OCI-LY7 (cell line): Measurements from ENCODE around the gene CCHCR1. TPM values are rescaled to one million over a fixed set of nuclear protein-coding genes. Genes with fewer than 3 reads are reported as not detected.
A peak's percentile ranks its signal among the peaks of the same experiment; 100 is the strongest.

Experiments
- Bru-seq: library from RNA; stranded (reverse); fragments of 400-500 nt; gene quantifications from one replicate; lab custom pipeline; 2021; lab: Mats Ljungman, UMichigan
- BruChase-seq, 2 experiments: library from RNA; stranded (reverse); fragments of 400-500 nt; gene quantifications; one replicate each; lab custom pipeline; 2021; lab: Mats Ljungman, UMichigan
- BruUV-seq: library from RNA; stranded (reverse); fragments of 400-500 nt; replicated peaks from 2 replicates; lab custom pipeline; 2021; lab: Mats Ljungman, UMichigan
- CTCF ChIA-PET: fragments of 300-600 bp; sonication (Branson Sonifier 250); formaldehyde crosslinking; loops from one replicate; lab custom pipeline; 2022; ENCODE audit warnings: antibody characterized with exemption; ENCODE audit not compliant: unreplicated experiment; lab: Charles Lee
- POLR2A ChIA-PET: fragments of 300-600 bp; sonication (Branson Sonifier 250); formaldehyde crosslinking; loops from one replicate; lab custom pipeline; 2022; ENCODE audit warnings: antibody characterized with exemption; lab: Charles Lee
- DNase-seq: peaks from one replicate; pipeline ENCODE4 v3.0.0-alpha.2; 2015; ENCODE audit warnings: low spot score
- H2AFZ ChIP-seq: fragments of 200-600 bp; sonication (generic), shearing (Covaris generic); 2 replicates; pipeline ENCODE4 v1.6.1; 2014; ENCODE audit warnings: mild to moderate bottlenecking, antibody characterized with exemption, low read length, moderate library complexity
- H3K27ac ChIP-seq: fragments of 200-600 bp; sonication (generic); 2 replicates; pipeline ENCODE4 v1.5.1; 2014; ENCODE audit warnings: mixed run types, low read depth, mild to moderate bottlenecking, moderate library complexity, low read length, inconsistent platforms; ENCODE audit not compliant: poor library complexity, severe bottlenecking
- H3K36me3 ChIP-seq: fragments of 200-600 bp; sonication (generic); 2 replicates; pipeline ENCODE4 v1.6.1; 2014; ENCODE audit warnings: mild to moderate bottlenecking, antibody characterized with exemption, low read length, moderate library complexity, mixed read lengths; ENCODE audit not compliant: insufficient read depth
- H3K4me1 ChIP-seq: fragments of 200-600 bp; sonication (generic); 2 replicates; pipeline ENCODE4 v1.5.1; 2014; ENCODE audit warnings: mild to moderate bottlenecking, low read length; ENCODE audit not compliant: insufficient read depth, poor library complexity, severe bottlenecking
- H3K4me2 ChIP-seq: fragments of 200-600 bp; sonication (generic); 2 replicates; pipeline ENCODE4 v1.6.1; 2014; ENCODE audit warnings: mild to moderate bottlenecking, low read length
- H3K4me3 ChIP-seq: fragments of 200-600 bp; sonication (generic); 2 replicates; pipeline ENCODE4 v1.5.1; 2014; ENCODE audit warnings: mild to moderate bottlenecking, low read depth, low read length; ENCODE audit not compliant: poor library complexity, severe bottlenecking
- H3K79me2 ChIP-seq: fragments of 200-600 bp; sonication (generic); 2 replicates; pipeline ENCODE4 v1.6.1; 2016; ENCODE audit warnings: low read depth, mild to moderate bottlenecking, low read length, moderate library complexity, mixed read lengths; ENCODE audit not compliant: insufficient read depth
- H3K9me2 ChIP-seq: fragments of 200-600 bp; sonication (generic); 2 replicates; pipeline ENCODE4 v1.6.1; 2016; ENCODE audit warnings: mild to moderate bottlenecking, low read length, mixed read lengths; ENCODE audit not compliant: insufficient read depth
- H3K9me3 ChIP-seq: fragments of 200-600 bp; sonication (generic); 2 replicates; pipeline ENCODE4 v1.6.1; 2014; ENCODE audit warnings: mild to moderate bottlenecking, mixed run types, low read length, mixed read lengths
- H4K20me1 ChIP-seq: fragments of 200-600 bp; sonication (generic); 2 replicates; pipeline ENCODE4 v1.6.1; 2014; ENCODE audit warnings: mild to moderate bottlenecking, antibody characterized with exemption, low read length, moderate library complexity, mixed read lengths; ENCODE audit not compliant: insufficient read depth
- EZH2phosphoT487 ChIP-seq: fragments of 200-600 bp; sonication (generic); IDR thresholded peaks from 2 replicates; pipeline ENCODE4 v1.6.1; 2018; ENCODE audit warnings: low read depth, borderline replicate concordance, mild to moderate bottlenecking, mixed run types, antibody characterized with exemption, low read length, moderate library complexity, mixed read lengths
- intact Hi-C: fragments of 100-400 bp; cut with micrococcal nuclease; formaldehyde crosslinking; loops from one replicate; pipeline ENCODE4 v1.10.0; 2022; ENCODE audit not compliant: unreplicated experiment
- long read RNA-seq: library from polyadenylated mRNA; stranded (forward); transcript quantifications from one replicate; pipeline ENCODE4 v2.0.0, GENCODE V29; 2022
- total RNA-seq, 2 experiments: library from RNA; depleted of rRNA in 1 of 2; stranded (reverse); fragments of >200 nt in 1 of 2; shearing (Covaris generic) in 1 of 2; gene quantifications; 2 replicates each; pipeline ENCODE4 v1.2.3, GENCODE V29; 2014 to 2022
- TF ChIP-seq, protein P1 (sequence below): fragments of 200-600 bp; sonication (generic); conservative IDR thresholded peaks from 2 replicates; pipeline ENCODE4 v1.5.1; 2014; ENCODE audit warnings: mild to moderate bottlenecking, antibody characterized with exemption, low read length, moderate library complexity, mixed read lengths

The CCHCR1 gene, protein sequence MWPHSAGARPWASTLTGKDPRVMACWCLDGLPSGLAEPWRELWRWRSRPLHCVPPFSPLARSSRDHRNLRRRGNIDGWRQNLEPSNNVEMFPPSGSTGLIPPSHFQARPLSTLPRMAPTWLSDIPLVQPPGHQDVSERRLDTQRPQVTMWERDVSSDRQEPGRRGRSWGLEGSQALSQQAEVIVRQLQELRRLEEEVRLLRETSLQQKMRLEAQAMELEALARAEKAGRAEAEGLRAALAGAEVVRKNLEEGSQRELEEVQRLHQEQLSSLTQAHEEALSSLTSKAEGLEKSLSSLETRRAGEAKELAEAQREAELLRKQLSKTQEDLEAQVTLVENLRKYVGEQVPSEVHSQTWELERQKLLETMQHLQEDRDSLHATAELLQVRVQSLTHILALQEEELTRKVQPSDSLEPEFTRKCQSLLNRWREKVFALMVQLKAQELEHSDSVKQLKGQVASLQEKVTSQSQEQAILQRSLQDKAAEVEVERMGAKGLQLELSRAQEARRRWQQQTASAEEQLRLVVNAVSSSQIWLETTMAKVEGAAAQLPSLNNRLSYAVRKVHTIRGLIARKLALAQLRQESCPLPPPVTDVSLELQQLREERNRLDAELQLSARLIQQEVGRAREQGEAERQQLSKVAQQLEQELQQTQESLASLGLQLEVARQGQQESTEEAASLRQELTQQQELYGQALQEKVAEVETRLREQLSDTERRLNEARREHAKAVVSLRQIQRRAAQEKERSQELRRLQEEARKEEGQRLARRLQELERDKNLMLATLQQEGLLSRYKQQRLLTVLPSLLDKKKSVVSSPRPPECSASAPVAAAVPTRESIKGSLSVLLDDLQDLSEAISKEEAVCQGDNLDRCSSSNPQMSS
- total RNA-seq (2014; rRNA removed; shearing (Covaris generic)) (23.9 and 33.0 TPM in 2 replicates), total RNA-seq (2022) (31.5 and 33.0 TPM in 2 replicates), Bru-seq, nascent RNA (percentile 49 among the genes with signal in this experiment), BruChase-seq, experiment 1, labeled RNA remaining after a 6-hour chase (percentile 50 among the genes with signal in this experiment), BruChase-seq, experiment 2, labeled RNA remaining after a 2-hour chase (percentile 51 among the genes with signal in this experiment)
- long read RNA-seq, transcript CCHCR1-201 (18 exons, 2,625 nt), result major isoform, 8 of 43 reads
- long read RNA-seq, partial matches to known transcripts, result 10 of 43 reads
- long read RNA-seq, other reads (novel, unspliced or antisense), result 25 of 43 reads

DNA sequence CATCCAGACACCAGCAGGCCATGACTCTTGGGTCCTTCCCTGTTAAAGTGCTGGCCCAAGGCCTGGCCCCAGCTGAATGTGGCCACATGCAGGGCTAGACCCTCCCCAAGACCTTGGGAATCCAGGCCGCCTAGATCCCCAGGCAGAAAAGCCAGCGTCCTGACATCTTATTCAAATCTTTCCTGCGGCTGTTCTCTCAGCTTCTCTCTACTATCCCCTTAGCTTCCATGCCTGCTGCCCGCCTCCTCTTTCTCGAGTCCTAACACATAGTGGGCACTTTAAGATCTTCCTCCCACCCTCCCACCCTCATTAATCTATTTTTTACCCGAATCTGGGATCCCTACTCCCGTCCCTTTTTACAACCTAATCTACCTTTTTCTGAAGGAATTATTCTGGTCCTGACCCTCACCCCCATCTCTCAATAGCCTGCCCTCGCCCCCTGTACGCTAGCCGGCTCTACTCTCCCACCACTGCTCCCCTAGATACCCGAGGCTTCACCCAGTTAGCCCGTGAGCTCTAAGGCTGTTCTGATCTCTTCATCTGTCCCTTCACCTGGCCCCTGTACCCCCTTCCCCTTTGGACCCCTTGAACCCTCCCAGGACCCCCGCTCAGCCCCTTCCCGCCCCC is at the start of gene CCHCR1:
TSS of gene CCHCR1 (minus strand) at position 290 of the 627 bp plus-strand sequence. CDS start at position 88, 202 bp downstream.
- H2AFZ ChIP-seq, result peak within 1 kb of the TSS; percentile 70; the same call in 1 of the 2 replicates
- H3K27ac ChIP-seq, result peak within 1 kb of the TSS; percentile 60
- intact Hi-C loops, result loop anchor here (1.0 kb wide), 1 partner anchor 33 kb away; no protein-coding TSS in a partner anchor
- POLR2A ChIA-PET, result interaction anchor here (1.1 to 1.6 kb wide), 5 partner anchors 9 to 40 kb away, joined by 4 to 6 read pairs (median 4); no protein-coding TSS in a partner anchor
- peak within 1 kb of the TSS; percentile 88 for H3K4me3 ChIP-seq
- H3K4me2 ChIP-seq, result peak within 1 kb of the TSS; percentile 99
- BruUV-seq, result no TSS peak
- H3K4me1 ChIP-seq, result peaks cover 17% of the 10 kb centered on the region
- peaks cover 35% of the 10 kb centered on the region for H3K36me3 ChIP-seq
- DNase-seq, result no peak
- H3K9me2 ChIP-seq, result no peaks in the 10 kb centered on the region
- H3K79me2 ChIP-seq, result peaks cover 17% of the 10 kb centered on the region; the same call in 1 of the 2 replicates
- H4K20me1 ChIP-seq, result no peaks in the 10 kb centered on the region
- CTCF ChIA-PET, result interaction anchor here (0.5 kb wide), 1 partner anchor 287 kb away, joined by 3 read pairs; no protein-coding TSS in a partner anchor
- no peaks in the 10 kb centered on the region for H3K9me3 ChIP-seq
- TF ChIP-seq, protein P1, sequence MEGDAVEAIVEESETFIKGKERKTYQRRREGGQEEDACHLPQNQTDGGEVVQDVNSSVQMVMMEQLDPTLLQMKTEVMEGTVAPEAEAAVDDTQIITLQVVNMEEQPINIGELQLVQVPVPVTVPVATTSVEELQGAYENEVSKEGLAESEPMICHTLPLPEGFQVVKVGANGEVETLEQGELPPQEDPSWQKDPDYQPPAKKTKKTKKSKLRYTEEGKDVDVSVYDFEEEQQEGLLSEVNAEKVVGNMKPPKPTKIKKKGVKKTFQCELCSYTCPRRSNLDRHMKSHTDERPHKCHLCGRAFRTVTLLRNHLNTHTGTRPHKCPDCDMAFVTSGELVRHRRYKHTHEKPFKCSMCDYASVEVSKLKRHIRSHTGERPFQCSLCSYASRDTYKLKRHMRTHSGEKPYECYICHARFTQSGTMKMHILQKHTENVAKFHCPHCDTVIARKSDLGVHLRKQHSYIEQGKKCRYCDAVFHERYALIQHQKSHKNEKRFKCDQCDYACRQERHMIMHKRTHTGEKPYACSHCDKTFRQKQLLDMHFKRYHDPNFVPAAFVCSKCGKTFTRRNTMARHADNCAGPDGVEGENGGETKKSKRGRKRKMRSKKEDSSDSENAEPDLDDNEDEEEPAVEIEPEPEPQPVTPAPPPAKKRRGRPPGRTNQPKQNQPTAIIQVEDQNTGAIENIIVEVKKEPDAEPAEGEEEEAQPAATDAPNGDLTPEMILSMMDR, result no peak
- TF ChIP-seq EZH2phosphoT487, result no peak

DNA sequence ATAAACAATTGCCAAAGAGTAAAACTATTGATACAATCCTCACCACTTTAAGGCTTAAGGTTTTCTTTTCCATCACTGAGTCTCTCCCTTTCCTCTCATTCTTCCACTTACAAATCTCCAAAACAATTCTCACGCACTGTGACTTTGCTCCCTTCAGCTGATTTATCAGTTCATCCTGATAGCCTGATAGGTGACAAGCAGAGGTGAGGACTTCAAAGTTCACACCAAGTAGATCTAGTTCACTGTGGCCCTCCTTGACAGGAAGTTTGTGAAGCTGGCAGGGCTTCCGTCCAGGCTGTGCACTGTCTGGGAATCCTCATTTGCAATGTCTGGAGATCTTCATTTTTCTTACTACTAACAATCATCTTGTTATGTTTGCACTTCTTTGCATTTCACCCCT is 48.0 kb upstream of the CCHCR1 start:
- Histone ChIP-seq H3K9me2 (no peaks in the 10 kb centered on the region), H3K9me3 (no peaks in the 10 kb centered on the region; the same call in 1 of the 2 replicates), H3K79me2 (peaks cover 5% of the 10 kb centered on the region; the same call in 1 of the 2 replicates), H4K20me1 (no peaks in the 10 kb centered on the region), H3K4me1 (peaks cover 61% of the 10 kb centered on the region), H3K4me3 (no peak overlapping the region), H3K36me3 (peaks cover 10% of the 10 kb centered on the region), H3K4me2 (0 out of 2 replicates have a peak overlapping the region, but pooled peaks have one; percentile 28), H3K27ac (peak overlapping the region; percentile 9), H2AFZ (no peak overlapping the region; the same call in 1 of the 2 replicates)
- DNase-seq, result no peak
- CTCF ChIA-PET, result no interaction called here
- POLR2A ChIA-PET, result interaction anchor here (0.7 kb wide), 2 partner anchors 77 to 173 kb away, joined by 3 to 4 read pairs; no protein-coding TSS in a partner anchor
- intact Hi-C loops, result no loop called here
- TF ChIP-seq, protein P1, result no peak
- no peak for TF ChIP-seq EZH2phosphoT487
- BruUV-seq, result no TSS peak
